ENCODE results near the gene FBXL17.
"Not testable (repeated sequence)": the region's sequence is repeated elsewhere in the genome, so short reads cannot be mapped to it uniquely, and the experiment has no call there.

The FBXL17 gene

GRCh38 chr5:108303086-108303485 is 78.8 kb downstream of the FBXL17 start:
- no peak for DNase-seq

GRCh38 chr5:108297042-108297601 is 84.8 kb downstream of the FBXL17 start:
- DNase-seq = peak; percentile 9

GRCh38 chr5:108295578-108296368 is 86.1 kb downstream of the FBXL17 start:
- DNase-seq = no peak

GRCh38 chr5:108280960-108281569 is 100.8 kb downstream of the FBXL17 start:
- no peak for DNase-seq

GRCh38 chr5:108280248-108280647 is 101.7 kb downstream of the FBXL17 start:
- no peak for DNase-seq

- DNase-seq = no peak
These were observed 103.3 kb downstream of the FBXL17 start for GRCh38 chr5:108278285-108279240.

GRCh38 chr5:108276187-108277050 is 105.5 kb downstream of the FBXL17 start:
- no peak for DNase-seq

- DNase-seq = not testable (repeated sequence)
These were observed 107.8 kb downstream of the FBXL17 start for GRCh38 chr5:108274080-108274479.

- DNase-seq = peak; percentile 92
These were observed 110.8 kb downstream of the FBXL17 start for GRCh38 chr5:108271127-108271526.

- DNase-seq = no peak
These were observed 115.7 kb downstream of the FBXL17 start for GRCh38 chr5:108266242-108266641.

GRCh38 chr5:108264533-108264932 is 117.4 kb downstream of the FBXL17 start:
- no peak for DNase-seq

- no peak for DNase-seq
These were observed 118.6 kb downstream of the FBXL17 start for GRCh38 chr5:108263338-108263737.

- DNase-seq = no peak
These were observed 121.1 kb downstream of the FBXL17 start for GRCh38 chr5:108260858-108261170.

- peak; percentile 94 for DNase-seq
These were observed 121.6 kb downstream of the FBXL17 start for GRCh38 chr5:108260117-108260857.

GRCh38 chr5:108259306-108259705 is 122.6 kb downstream of the FBXL17 start:
- DNase-seq = no peak

GRCh38 chr5:108257996-108258395 is 123.9 kb downstream of the FBXL17 start:
- DNase-seq = no peak

- no peak for DNase-seq
These were observed 126.4 kb downstream of the FBXL17 start for GRCh38 chr5:108255468-108255867.

- DNase-seq = no peak
These were observed 130.5 kb downstream of the FBXL17 start for GRCh38 chr5:108251350-108251749.

GRCh38 chr5:108249785-108250426 is 132.0 kb downstream of the FBXL17 start:
- DNase-seq = no peak

GRCh38 chr5:108249095-108249784 is 132.7 kb downstream of the FBXL17 start:
- DNase-seq = no peak
